Stimulated activated CD8-positive, alpha-beta memory T cell treated with anti-CD3 and anti-CD28 coated beads, Interleukin-7, amount 100 ng/mL, for 48 hours (primary cell): Measurements from ENCODE around the gene LAMA5.

Source experiments
- DNase-seq, 2 donors: peaks; one replicate each; pipeline ENCODE4 v3.0.0-alpha.2; 2020; ENCODE audit warnings: low read depth in 1 of 2; ENCODE audit errors: extremely low read depth in 1 of 2

The LAMA5 gene

DNA sequence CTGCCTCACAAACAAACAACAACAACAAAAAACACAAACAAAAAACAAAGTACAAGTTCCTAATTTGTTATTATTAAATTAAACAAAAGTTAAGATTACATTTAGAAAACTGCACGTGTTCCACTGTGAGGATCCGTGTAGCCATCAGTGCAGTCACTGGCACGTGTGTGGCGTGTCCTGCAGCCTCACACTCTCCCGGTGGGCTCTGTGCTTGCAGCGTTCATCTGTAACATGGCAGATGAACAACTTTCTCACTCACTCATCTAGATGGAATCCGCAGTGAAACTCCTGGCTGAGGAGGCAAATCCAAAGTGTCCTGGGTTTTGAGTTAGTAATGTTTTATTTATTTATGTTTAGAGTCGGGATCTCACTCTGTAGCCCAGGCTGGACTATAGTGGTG lies 77.2 kb downstream of the LAMA5 start:
- DNase-seq: no peak

DNA sequence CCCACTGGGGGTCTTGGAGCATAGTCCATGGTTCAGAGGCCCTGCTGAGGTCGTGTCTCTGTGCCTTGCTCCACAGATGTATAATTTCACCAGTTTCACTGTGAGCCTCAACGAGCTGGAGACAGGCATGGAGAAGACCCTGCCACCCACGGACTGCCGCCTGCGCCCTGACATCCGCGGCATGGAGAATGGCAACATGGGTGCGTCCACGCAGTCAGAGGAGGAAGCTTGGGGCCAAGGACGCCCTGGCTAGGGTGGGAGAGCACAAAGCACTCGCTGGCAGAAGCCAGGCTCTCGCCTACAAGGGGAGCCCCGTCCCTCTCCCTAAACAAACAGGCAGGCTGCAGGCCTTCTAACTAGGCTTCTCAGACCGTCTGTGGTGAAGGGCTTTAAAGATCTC lies 78.0 kb downstream of the LAMA5 start:
- no peak for DNase-seq

DNA sequence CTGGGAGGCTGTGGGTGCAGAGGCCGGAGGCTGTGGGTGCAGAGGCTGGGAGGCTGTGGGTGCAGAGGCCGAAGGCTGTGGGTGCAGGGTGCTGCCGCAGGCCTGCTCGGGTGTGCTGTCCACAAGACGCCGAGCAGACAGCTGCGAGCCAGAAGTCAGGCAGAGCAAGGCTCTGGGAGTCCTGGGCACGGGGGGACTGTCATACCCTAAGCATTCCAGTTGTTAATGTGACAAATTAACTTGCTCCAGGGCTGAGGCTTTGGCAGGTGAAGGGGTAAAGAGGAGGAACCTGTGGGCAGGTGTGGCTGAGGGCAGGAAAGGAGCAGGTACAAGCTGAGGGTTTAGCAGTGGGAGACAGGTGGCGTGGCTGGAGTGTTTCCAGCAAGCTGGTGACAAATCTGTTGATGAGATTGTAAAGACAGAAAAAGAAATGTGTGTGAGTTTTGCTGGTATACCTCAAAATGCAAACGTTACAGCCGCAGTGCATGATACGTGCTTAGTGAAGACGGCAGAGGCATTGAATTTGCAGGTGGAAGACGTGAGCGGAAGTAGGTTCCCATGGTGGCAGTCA lies 78.5 kb downstream of the LAMA5 start:
- no peak for DNase-seq

DNA sequence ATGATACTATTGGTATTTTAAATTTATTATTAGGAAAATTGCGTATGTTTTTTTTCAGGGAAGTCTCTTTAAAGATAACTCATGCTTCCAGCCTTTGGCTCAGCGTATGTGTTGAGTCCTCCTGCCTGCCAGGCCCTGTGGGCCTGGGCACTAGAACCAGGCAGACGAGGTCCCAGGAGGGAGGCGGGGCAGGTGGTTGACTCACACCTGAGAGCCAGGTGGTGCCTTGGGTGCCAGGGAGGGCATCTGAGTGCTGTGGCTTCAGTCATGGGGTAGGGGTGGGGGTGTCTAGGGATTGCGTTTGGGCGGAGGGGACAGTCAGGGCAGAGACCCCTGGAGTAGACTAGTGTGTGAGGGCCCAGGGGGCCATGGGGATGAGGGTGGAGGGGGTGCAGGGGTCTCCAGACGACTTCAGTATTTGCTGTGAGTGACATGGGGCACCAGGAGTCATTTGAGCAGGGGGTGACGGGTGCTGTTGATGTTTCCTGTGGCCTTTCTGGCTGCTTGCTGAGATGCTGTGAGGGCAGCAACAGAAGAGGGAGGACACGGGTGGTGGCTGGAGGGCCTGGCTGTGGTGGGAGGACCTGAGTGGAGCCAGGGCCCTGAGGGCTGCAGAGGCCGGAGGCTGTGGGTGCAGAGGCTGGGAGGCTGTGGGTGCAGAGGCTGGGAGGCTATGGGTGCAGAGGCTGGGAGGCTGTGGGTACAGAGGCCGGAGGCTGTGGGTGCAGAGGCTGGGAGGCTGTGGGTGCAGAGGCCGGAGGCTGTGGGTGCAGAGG lies 79.2 kb downstream of the LAMA5 start:
- DNase-seq: no peak

DNA sequence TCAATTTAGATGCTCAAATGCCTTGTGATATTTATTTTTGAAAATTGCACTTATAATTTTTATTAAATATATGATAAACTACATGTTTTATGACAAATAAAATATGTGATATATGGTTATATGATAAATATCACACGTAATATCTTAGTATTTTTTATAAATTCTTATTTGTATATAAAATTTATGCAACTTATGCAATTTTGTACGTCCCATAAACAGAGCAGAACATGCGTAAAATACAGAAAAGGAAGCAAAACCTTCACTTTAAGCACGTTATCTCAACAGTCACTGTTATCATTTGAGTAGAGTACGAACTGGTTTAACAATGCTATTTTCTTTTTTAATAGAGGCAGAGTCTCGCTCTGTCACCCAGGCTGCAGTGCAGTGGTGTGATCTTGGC lies 80.0 kb downstream of the LAMA5 start:
- no peak for DNase-seq

DNA sequence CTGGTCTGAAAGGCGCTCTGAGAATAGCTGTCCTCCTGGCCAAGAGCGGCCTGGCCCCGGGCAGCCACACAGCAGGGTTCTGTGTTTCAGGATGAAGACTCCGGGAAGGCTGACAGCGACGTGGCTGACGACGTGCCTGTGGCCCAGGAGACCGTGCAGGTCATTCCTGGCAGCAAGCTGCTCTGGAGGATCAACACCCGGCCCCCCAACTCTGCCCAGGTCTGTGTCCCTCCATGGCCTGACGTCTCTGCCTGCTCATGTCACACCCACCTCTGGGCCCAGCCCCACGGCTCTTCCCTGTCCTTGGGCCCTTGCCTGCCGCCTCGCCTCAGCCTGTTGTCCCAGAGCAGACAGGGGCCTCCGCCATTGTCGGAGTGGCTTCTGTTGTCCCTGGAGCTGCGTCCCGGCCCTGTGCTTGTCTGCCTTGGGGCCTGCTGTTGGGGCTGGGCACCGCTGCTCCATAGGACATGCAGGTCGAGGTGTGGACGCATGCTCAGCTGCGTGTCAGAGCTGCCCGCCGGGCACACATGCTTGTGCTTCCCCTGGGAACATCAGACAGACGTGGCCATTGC lies 80.5 kb downstream of the LAMA5 start:
- DNase-seq: no peak

DNA sequence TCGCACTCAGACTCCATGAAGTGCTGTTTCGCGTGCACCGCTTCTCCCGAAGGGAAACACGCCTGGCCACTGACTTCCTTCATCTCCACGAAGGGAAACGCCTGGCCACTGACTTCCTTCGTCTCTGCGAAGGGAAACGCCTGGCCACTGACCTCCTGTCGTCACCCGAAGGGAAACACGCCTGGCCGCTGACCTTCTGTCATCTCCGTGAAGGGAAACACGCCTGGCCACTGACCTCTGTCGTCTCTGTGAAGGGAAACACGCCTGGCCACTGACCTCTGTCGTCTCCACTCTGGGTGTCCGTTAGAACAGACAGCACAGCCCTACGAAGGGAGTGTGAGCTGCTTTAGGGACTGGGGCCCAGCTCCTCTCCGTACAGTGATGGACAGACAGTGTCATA lies 81.4 kb downstream of the LAMA5 start:
- DNase-seq: no peak

DNA sequence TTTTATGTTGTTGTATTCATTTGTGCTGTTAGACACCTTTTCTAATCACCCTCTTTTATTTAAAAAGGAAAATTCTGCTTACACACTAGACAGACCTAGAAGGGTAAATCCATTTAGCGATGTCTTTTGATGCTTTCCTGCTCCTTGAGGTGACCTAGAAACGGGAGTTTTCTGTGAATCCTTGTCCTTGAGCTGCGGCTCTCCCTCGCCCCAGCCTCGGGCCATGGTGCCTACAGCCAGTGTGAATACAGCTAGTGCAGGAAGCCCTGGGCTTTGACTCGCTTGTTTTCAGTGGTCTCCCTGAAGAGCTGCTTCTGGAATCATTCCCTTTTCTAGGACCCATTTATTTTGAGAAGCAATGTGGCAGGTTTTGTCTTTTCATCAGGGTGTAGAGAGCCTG lies 82.0 kb downstream of the LAMA5 start:
- no peak for DNase-seq

DNA sequence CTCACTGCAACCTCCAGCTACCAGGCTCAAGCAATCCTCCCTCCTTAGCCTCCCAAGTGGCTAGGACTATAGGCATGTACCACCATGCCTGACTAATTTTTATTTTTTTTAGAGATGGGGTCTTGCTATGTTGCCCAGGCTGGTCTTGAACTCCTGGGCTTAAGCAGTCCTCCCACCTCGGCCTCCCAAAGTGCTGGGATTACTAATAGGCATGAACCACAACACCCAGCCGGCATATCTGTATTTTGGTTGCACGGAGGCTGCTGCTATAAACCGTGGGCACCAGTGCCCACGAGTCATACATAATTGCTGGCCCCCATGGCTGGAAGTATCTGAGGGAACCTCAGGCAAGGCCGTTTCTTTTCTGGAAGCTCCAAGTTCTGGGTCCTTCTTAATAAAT lies 82.7 kb downstream of the LAMA5 start:
- no peak for DNase-seq

DNA sequence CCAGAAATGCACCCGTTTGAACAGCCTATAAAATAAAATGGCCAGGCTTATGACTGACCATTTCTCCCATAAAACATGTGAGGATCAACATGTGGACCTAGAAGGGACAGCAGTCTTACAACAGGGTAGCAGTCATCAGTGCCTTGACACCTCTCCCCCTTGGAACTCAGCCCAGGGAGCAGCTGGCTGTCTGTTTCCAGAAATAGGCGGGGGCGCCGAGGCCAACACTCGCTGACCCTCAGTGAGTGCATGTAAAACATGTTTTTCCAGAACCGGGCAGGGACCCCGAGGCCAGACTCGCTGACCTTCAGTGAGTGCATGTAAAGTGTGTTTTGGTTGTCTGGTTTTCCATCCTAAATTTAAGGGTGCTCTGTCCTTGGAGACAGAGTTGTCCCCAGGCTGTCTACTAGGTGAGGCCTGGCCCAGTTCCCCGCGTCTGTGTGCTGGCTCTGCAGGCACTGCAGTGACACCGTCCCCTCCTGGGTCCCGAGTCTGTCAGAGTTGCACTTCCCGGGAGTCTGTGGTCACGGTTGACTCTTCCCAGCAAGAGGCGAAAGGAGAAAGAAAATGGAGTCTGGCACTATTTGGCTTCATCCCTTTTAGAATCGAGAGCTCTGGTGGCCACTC lies 84.1 kb downstream of the LAMA5 start:
- no peak for DNase-seq

DNA sequence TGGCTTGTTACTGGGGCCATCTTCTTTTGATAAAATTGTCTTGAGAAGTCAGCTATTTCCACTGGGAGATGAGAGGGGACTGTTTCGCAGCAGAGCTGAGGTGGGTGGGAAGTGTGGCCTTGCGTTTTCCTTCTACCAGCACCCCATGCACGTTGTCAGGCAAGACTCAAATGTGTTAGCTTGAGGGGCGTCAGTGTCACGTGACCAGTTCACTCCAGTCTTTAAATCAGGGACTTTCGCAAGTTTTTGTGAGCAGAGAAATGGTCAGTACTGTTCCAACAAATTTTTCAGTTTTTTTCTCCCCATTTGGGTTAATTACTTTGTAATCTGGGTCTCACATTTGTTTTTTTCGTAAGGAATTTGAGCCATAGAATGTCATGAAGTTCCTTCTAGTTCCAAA lies 85.0 kb downstream of the LAMA5 start:
- no peak for DNase-seq

DNA sequence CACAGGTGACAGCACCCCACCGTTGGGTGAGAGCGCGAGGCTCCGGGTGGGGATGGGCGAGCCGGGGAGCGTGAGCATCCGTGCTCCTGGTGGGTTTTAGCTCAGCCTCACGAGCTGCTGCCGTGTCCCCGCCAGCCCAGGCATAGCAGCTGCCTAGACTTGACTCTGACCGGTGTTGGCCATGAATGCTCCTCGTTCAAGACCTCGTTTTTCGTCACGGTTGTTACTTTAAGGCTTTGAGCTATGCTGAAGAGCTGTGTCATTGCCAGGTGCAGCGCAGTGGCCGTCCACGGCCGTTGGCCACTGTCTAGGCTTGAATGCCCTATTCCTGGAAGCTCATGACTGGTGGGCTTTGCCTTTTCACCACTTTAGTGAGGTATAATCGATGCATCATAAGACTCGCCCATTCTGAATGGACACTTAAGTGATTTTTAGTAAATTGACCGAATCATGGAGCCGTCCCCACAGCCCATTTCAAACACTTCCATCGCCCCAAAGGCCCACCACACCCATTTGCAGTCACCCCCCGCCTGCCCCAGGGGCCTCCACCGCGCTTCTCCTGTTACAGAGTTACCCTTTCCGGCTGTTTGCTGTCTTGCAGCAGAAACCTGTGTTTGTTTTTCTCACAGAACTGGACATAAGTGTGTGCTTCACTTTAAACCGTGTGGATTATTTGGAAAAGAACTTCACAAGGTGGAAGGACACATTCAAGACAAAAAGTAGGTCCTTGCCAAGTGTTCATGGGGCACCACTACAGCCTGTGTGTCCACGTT lies 85.8 kb downstream of the LAMA5 start:
- no peak for DNase-seq

DNA sequence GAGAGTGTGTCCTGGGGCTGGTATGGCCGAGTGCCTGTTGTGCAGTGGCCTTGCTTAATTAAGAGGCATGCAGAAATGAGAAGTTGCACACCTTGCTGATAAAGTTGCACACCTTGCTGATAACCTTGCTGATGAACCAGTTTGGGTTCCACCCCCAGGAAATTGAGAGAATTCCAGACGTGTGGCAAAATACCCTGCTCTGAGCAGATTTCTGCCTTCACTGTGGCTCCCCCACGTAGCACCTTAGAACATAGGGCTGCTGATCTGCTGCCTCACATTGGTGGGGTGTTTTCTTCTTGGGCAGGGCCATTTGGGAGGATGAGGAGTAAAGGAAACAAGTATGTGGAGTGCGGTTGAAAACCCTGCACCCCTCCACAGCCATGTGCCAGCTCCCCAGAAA lies 86.8 kb downstream of the LAMA5 start:
- no peak for DNase-seq

DNA sequence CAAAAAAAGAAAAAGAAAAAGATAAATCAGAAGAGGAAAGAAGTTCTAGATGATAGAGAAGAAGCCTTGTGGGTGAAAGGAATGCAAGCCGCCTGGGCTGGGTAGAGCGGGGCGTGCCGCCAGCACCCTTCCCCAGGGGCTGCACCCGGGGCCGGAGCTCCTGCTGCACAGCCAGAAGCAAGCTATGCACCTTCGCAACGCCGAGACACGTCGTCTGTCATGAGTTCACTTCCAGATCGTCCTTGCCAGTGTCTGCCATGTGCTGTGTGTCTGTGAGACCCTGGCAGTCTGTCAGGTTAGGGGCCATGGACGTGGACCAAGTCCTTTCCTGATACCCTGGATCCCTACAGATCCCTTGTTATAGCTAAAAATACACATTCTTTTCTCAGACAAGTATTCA lies 89.9 kb downstream of the LAMA5 start:
- DNase-seq: no peak

DNA sequence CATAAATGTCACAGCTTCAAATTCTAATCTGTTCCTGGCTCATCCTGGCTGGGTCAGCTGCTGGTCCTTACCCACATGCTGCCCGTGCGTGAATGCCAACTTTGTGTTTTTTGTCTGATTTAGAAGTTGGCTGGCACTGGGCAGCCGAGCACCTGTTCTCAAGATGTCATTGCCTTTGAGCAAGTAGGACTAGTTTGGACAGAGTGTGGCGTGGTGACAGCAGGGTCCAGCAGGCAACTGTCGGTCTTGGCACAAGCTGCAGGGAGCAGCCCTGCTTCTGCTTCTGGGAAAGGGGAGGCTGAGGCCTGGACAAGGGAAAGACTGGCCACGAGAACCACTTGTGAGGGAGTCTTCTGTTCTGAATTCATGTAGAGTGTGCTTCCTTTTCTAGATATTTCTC lies 90.7 kb downstream of the LAMA5 start:
- no peak for DNase-seq

DNA sequence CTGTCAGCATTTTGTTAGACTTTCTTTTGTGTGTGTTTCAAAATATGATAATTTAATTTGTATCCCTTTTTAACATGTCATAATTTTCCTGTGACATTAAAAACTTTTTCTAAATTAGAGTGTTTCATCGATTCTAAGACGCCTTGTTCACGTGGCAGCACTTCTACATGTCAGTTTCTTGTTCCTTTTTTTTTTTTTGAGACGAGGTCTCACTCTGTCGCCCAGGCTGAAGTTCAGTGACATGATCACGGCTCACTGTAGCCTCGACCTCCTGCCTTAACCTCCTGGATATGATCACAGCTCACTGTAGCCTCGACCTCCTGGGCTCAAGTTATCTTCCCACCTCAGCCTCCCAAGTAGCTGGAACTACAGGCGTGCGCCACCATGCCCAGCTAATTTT lies 91.9 kb downstream of the LAMA5 start:
- no peak for DNase-seq

DNA sequence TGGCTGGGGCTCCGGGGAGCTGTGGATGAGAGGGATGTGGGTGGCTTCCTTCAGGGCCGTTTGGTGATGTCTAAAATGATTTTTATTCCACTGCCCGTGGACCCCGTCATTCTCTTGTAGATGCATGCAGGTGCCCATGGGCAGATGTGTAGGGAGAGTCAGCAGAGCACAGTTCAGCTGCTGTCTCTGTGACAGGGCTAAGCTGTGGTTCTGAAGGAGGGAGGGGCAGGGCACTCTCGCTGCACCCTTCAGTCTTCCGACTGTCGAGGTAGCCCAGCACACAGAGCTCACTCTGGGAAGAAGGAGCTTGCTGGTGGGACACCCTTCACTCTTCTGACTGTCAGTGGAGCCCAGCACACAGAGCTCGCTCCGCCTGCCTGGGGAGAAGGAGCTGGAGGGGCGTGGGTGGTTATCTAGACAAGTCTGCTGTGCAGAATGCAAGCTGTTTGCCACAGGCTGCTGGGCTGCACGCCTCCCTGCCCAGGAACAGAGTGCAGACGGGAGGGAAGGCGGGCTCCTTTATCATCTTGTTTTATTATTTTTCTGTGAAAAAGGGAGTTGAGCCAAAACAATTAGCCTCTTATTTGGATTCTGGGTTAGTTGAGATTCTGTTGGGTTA lies 92.7 kb downstream of the LAMA5 start:
- no peak for DNase-seq

DNA sequence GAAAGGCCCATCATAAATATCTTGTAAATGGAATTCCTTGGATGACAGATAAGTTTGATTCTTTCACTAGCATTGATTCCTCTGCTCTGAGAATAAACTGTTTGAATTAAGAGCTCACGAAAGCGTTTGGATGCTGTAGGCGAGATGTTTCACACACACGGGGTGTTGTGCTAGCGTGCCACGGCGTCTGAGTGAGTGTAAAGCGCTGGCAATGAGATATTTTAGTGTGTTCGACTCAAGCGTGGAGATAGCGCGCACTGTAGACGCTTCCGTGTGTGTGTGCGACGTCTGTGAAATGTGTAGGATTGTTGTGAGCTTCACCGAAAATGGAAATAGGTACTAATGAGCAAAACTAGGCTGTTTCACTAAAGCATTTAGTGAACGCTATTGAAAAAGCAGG lies 93.7 kb downstream of the LAMA5 start:
- no peak for DNase-seq

DNA sequence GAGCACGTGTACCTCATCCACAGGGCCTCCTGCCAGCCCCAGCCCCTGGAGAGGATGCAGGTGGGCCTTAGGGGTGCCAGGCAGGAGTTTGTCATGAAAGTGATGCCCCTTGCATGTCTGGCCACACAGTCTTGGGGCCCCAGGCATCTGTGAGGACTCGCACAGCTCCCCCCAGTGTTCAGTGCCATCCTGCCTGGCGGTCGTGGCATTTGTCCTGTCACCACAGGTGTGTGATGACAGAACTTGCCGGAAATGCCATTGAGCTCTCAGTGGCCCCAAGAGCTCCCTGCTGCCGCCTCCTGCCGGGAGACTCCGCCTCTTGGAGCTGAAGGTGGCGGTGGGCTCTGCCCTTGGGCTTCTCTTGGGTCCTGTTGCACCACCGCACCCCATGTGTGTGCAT lies 94.9 kb downstream of the LAMA5 start:
- no peak for DNase-seq

DNA sequence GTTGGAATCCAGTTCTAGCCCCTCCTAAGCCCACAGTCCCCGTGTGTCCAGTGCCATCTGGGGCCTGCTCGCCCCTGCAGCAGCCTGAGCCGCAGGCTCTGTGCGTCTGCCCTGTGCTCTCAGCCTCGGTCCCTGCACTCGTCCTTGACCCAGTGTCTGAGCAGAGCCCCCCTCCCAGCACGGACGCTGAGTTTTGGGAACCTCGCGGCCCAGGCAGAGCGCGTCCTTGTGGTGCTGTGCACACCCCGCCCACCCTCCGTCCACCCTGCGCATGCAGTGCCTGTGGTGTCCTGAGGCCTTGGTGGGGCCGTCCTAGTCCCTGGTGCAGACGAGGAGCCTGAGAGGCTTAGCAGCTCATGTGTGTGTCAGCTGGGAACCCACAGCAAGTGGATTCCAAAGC lies 97.2 kb downstream of the LAMA5 start:
- DNase-seq: no peak

DNA sequence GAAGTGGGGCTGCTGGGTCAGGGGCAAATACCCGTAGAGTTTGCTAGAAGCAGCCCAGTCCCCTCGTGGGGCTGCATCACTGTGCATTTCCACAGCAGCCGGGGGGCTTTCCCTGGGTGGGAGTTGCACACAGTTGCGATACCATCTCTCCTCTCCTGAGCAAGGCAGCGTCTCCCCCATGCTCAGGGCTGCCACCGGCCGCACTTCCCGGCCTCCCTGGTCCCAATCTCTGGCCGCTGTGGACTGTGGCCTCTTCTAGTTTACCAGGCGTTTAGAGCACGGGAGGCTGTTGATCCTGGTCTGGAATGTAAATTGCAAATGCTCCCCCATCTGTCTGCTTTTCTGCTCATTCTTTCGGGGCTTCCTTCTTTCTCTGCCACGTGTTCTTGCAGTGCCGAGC lies 97.7 kb downstream of the LAMA5 start:
- DNase-seq: no peak
